GM18868 (cell line): ENCODE measurements around the gene RBMS1.

Experiments used
- ATAC-seq: cut with Tn5 transposase; IDR thresholded peaks from one replicate; pipeline ENCODE4 v1.9.1; 2021; ENCODE audit warnings: mild to moderate bottlenecking, moderate library complexity; ENCODE audit not compliant: unreplicated experiment

The RBMS1 gene

DNA sequence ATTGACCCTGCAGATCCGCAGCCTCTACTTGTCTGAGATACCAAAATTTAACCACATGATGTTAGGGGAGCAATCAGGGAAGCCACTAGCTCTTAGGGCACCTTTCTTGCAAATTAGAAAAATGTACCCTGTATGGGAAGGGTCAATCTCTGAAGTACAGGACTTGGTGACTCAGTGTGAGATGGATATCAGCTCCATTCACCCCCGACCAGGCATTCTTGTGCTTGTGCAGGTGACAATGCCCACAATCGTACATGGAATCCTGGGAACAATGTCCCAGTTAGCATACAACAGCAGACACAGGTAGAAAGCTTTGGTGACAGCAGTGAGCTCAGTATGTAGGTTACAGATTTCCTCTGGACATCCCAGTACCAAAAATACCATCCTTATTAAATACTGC is 155.9 kb downstream of the RBMS1 start:
- ATAC-seq: no peak

DNA sequence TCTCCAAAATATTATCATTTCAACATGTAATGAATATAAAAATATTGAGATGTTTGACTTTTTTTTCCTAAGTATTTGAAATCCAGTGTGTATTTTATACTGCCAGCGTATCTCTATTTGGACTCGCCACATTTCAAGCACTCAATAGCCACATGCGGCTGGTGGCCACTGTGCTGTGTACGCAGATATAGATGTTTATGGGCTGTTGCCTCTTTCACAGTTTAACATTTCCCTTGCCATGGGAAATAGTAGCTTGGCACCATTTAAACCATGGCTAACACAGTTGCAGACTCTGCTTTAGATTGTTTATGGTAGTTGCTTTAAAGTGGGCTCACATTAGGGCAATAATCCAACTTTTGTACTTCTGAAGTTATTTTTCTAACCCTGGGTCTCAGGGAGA is 157.0 kb downstream of the RBMS1 start:
- no peak for ATAC-seq

DNA sequence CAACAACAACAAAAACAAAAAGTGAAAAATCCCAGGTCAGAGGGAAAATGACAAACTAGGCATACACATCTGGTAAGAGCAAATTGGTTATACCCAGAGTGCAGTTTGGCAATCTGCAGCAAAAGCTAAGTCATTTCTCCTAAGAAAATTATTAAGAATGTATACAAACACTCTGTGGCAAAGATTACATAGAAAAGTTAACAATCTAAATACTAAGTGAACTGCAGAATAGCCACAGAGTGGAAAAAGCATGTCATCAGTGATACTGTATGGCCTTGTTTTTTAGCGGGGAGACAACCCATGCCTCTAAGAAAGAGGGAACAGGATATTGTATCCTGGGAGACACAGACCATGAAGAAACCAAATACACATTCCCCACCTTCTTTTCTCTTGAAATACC is 157.5 kb downstream of the RBMS1 start:
- no peak for ATAC-seq

DNA sequence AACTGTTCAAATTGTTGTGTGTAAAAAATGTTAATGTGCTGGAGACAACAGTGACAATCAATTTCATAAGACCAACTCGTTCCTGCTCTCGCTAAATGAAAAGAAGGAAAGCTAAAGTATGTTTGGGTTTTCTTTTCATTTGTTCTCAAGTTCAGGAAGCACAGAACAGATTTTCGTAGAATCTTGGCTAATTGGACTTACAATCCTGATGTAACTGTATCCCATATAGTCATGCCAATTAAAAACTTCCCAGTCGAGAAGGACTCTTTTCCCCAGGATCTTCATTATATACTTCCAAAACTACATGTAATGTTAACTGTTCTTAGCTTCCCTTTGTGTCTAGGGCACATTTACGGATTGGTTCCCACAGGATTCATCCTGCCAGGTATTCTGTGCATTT is 158.2 kb downstream of the RBMS1 start:
- ATAC-seq: no peak

DNA sequence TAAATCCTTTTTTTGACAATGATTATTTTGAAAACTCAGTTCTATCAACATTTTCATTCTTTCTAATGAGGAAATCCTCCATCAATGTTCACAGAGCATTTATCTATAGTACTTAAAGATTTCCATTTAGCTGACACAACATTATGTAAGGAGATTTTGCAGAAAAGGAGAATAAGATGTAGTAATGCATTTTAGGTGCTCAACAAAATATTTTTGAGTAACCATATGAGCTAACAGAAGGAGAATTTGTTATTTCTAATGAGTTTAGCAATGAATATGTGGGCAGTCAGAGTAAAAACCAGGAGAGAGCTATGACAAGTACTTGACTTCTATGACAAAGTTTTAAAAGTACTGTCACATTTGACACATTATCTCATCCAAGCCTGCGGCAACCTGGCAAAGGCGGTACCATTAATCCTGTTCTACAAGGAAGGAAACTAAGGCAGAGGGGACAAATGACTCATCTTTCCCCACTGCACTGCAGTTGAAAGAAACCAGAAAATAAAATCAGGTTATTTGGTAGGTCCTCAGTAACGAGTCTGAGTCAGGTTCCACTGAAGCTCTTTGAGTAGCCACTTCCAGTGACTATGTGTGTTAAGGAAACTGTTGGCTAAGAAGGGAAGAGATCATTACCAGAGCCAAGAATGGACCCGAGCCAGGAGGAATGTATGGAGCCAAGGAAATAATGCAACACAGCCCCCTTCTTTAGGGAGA is 159.4 kb downstream of the RBMS1 start:
- ATAC-seq: no peak

DNA sequence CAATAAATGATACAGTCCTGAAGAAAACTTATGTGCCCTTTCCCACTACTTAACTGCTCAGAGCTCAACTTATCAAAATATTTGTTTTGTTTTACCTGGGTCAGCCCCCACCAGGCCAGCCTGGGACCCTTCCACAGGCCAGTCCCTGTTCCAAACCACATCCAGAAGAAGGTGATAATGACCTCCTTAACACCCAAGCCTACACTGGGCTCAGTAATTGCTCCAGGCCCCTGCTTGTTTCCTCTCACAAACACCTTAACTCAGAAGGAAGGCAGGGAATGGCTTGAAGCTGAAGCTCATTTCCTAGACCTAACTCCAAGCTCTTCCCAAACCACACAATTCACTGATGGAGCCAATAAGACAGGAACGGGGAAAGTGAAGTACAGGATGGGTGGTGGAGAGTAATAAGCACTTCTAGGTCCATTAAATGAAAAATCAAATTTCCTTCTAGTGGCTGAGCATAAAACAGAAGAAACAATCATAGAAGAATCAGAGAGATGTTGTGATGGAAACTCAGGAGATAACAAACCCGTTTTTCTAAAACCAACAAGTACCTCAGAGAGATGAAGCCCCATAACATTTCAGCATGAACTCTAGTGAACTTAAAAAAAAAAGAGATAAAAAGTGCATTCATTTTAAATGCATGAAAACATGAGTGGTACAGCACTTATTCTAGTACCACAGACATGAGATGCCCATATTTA is 160.1 kb downstream of the RBMS1 start:
- no peak for ATAC-seq

DNA sequence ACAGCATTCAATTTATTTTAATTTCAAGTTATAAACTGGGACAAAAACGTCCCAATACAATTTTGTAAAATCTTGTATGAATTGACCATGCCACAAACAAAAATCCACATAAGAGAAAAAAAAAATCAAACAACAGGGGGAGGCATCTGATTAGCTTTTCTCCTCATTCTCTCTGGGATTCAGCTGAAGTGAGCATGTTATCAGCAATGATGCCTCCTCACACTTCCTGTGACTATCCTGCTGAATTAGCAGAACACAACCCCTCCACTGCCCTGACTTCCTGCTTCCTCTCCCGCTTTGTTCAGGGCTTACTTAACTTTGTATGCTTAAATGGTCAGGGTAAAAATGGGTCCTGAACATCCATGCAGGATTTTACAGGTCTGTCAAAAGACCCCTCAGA is 161.3 kb downstream of the RBMS1 start:
- ATAC-seq: no peak

DNA sequence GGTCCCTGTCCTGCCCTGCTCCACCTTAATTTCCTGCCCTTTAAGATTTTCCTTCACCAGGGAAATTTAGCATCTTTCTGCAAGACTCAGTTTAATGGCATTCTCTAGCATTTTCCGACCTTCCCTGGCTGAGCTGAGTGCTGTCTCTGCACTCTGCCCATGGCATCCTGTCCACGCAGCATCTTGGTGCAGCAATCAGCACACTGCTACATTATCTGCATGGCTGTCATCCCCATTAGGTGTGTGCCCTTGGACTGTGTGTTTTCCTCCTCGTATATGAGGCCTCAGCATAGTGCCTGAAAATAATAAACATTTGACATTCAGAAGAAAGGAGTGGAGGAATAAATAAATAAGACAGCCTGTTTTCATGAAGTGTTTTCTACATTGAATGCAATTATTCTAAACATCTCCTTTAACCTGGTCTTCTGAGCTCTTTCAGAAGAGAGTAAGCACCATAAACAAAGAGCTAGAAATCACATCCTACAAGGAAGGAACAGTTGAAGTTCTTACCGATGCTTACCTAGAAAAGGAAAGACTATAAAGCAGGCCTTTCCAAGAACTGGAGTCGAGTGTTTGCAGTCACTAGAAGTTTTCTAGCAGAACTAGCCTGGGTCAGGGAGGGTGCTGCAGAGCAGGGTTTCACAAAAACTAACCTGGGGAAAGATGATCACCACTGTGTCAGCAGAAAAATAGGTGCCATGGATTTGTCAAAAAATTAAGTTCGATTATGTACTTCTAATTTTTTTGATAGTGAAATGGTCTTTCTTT is 162.2 kb downstream of the RBMS1 start:
- no peak for ATAC-seq

DNA sequence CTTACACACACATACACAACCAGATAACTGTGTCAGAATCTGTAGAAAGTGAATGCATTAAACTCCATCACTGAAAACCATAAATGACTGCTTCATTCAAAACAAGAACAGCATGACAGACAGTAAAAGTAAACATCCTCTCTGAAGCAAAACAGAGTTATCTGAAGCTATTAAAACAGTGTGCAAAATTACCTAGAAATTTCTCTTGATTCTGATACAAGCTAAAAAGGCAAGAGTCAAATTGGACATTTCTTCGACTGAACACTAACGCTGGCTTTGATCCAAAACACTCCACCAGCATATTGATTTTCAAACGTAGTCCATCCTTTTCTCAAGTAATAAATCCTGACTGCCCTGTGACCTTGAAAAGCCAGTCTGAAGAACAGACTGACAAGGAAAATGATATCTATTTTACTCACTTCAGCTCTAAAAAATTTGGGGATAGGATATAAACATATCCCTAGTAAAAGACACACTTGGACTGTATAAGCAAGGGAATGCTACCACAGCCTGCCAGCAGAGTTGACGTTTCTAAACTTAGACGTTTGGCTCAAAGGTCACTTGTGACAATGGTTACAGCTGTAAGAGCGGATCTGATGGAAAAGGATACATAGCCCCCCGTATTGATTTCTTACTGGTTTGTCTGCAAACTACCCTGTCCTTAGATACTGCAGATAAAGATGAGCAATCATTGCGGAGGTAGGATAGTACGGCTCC is 164.6 kb downstream of the RBMS1 start:
- ATAC-seq: no peak

DNA sequence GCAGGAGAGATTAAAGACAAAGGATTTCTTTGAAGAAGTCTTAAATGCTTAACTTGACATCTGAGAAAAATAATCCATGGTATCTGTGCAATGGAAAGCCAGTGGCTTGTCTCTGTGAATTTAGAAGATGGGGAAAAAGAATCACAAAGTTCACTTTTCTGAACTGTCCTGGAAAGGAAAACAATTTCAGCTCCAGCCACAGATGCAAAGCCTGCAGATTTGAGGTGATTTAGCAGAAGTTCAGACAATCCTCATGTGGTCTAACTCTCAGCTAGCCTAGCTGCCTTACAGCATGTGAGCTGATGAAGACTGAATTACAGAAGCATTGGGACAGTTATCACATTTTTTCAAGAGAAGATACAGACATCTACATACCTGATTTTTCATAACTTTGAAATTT is 166.8 kb downstream of the RBMS1 start:
- no peak for ATAC-seq

DNA sequence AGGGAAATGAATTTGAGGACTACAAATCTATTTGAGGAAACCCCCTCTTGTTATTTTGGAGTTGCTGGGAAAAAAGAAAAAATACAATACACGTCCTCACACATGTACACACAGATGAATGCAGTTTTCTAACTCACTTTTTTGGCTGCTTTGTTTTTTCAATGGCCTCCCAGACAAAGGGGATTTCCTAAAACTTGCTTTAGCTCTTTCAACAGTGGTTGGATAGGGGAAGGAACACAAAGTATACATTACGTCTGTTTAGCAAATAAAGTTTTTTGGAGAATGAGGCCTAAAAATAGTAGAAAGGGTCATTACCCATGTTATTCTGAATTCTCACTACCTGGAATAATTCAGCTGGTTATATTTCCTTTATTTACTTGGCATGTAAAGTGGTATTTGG is 168.2 kb downstream of the RBMS1 start:
- no peak for ATAC-seq

DNA sequence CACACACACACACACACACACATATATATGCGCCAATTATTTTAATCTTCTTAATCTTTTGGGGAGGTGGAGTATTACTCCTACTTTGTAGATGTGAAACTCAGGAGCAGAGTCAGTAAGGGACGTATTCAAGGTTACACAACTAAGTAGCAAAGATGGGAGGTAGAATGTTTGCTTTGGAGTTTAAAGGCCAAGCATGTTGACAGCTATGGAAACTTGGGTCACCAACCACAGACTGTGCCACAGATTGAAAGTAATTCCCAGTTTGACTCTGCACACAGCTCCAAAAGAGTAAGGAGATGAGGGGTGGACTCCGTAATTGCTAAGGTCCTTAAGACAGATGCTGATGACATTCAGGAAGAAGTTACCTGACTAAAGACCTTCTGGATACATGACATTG is 168.7 kb downstream of the RBMS1 start:
- no peak for ATAC-seq

DNA sequence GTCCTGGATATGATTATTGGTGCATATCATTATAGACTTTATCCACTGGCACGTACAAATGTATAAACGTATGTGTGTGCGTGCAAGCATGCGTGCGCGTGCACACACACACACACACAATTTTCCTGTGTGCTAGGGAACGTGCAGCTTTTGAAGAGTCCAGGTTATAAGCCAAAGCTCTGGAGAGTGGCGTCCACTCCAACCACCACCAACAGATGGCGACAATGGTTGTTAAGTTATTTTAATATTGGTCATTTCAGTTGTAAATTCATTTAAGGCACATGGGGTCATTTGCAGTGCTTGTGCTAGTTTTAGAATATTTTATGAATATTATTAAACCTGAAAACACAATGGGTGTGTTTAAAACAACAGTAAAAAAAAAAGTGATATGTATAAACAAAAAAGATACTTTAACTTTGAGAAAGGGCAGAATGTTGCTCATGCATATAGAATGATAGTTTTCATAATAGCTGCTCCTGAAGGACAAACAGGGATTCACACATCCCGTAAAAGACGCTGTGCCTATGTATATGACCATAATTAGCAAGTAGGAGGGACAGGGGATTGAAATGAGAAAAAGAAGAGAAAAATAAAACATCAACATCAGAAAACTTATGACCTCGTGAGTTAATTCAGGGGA is 169.3 kb downstream of the RBMS1 start:
- peak; percentile 56 for ATAC-seq

DNA sequence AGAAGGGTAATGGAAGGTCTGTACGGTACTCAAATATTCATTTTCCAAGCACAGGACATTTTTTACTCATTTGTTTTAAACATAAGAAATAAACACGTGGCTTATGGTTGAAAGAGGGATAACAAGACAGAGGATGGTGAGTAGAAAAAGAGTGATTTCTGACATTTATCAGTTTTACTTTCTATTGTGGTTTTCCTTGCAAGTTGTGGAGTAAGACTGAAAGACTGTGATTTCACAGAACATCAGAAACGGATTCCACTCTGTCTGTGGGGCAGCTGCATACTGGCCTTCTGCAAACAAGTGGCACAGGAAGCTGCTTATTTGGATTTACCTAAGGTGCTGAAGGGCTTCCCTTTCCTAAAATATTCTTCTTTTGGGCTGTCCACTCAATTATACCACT is 171.3 kb downstream of the RBMS1 start:
- ATAC-seq: no peak

DNA sequence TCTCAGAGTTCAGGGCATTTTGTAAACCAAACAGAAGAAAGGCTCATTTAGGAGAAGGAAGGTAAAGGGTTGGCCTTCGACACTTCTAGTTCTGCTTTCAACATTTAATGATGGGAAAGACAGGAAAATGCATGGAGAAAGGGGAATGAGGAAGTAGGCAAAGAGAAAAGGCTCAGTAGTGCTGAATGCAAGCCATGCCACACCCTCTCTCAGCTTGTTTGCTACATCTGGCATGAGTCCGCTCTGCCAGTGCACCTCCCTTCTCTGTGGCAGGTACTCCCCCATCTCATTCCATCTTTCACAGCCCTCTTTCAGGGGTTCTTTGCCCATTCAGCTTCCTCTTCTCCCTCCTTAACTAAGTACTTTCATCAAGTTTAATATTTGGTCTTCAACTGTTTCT is 172.6 kb downstream of the RBMS1 start:
- ATAC-seq: no peak

DNA sequence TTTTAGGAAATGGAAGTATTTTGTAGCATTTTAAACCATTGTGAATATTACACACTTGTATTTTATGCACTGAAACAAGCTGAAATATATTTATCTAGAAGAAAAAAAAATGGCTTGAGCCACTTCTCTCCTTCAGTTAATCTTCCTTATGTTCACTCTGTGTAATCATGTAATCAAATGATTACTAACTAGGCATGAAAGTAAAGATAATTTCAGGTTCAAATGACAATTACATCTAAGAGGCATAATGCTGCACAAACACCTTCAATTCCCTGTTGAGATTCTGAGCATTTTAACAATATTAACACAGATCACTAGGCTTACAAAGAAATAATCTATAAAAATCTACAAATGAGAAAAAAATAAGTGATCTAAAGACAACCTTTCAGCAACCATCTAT is 173.9 kb downstream of the RBMS1 start:
- ATAC-seq: no peak

DNA sequence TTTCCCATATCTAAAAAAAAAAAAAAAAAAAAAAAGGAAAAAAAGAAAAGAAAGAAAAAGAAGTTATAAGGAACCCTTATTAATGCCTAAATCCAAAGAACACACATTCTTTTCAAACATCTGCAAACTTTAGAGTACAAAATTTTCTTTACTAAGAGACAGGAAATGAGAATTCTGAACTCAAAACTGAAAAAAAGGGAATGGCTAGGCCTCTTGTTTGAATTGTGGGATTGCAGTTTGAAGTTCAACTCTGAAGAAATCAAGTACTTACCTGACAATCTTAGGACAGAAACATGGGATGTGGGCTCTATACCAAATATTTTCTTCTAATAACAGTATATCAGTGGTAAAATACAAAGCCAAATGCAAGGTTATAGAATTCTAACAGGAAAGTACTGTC is 175.4 kb downstream of the RBMS1 start:
- no peak for ATAC-seq

DNA sequence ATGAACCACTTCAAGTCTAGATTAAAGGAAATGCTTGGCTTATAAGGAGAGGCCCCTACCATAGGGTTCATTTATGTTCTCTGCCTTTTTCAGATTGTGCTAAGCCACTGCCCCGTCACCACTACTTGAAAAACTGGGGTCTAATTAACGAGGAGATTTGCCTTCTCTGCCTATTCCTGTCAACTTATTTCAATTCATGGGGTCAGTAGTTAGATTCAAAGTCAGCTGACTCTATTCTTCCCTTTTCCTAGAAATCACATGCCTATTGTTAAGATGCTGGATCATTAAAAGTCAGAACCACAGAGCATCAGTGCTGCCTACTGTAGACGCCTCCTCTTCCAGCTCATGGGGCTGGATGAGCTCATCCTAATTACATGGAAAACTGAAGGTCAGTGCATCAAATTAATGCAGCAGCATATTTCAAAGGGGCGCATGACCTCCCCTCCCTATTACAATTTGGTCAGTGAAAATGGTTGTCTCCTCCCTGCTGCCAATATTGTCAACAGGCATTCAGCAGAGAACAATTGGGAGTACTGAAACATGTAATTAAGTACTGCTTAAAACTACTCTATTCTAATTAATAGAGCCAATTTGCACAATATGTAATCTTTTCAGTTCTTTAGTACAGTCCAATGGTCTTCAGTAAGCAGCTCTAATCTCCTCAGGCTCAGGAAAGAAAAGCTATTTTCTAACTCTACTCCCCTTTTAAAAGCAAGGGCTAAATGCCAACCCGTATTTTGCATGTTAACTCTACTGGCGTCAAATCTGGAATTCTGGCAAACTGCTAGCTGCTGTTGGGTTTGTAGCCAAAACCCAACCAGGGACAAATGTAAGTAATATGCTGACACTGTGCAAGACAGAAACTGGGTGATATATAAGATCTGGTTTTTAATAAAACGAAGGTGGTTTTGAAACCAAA is 176.2 kb downstream of the RBMS1 start:
- no peak for ATAC-seq

DNA sequence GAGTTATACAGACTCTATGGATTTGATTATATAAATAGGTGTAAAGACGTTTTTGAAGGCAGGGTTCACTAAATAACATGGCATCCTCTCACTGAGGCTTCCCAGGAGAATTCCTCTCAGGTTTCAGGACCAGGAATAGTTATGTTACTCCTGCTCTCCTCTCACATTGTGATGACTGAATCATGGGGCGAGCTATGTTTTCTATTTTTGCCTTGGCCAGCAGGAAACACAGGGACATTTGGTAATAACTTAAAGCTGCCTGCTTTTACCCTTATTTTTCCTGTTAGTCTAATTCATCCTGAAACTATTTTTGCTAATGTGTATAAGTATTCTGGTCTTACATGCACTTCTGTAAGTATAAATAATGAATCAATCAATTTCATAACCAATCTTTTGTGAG is 178.3 kb downstream of the RBMS1 start:
- ATAC-seq: no peak
